Measurements from ENCODE around the gene C1orf159.
"Not testable (repeated sequence)": the region's sequence is repeated elsewhere in the genome, so short reads cannot be mapped to it uniquely, and the experiment has no call there.

Gene C1orf159

GRCh38 chr1:1118876-1119220, 3.0 kb upstream of the C1orf159 start:
- no peak for DNase-seq (ENCODE audit: low read depth in 2 of 2, low spot score in 1 of 2)

- no peak for DNase-seq (ENCODE audit: low read depth in 2 of 2, low spot score in 1 of 2)
Measured at GRCh38 chr1:1118011-1118875, 2.4 kb upstream of the C1orf159 start.

- no peak for DNase-seq (ENCODE audit: low read depth in 2 of 2, low spot score in 1 of 2)
Measured at GRCh38 chr1:1117469-1117831, 1.6 kb upstream of the C1orf159 start.

GRCh38 chr1:1116701-1117468, 996 bp upstream of the C1orf159 start:
- DNase-seq (ENCODE audit: low read depth in 2 of 2, low spot score in 1 of 2), result no peak

GRCh38 chr1:1115136-1115785, 628 bp downstream of the C1orf159 start:
- no peak for DNase-seq (ENCODE audit: low read depth in 2 of 2, low spot score in 1 of 2)

- DNase-seq (ENCODE audit: low read depth in 2 of 2, low spot score in 1 of 2), result no peak
Measured at GRCh38 chr1:1114431-1114830, 1.5 kb downstream of the C1orf159 start.

GRCh38 chr1:1112237-1112985, 3.5 kb downstream of the C1orf159 start:
- DNase-seq (ENCODE audit: low read depth in 2 of 2, low spot score in 1 of 2), result no peak

GRCh38 chr1:1111516-1112236, 4.2 kb downstream of the C1orf159 start:
- DNase-seq (ENCODE audit: low read depth in 2 of 2, low spot score in 1 of 2), result no peak

GRCh38 chr1:1110561-1110971, 5.3 kb downstream of the C1orf159 start:
- no peak for DNase-seq (ENCODE audit: low read depth in 2 of 2, low spot score in 1 of 2)

- DNase-seq (ENCODE audit: low read depth in 2 of 2, low spot score in 1 of 2), result no peak
Measured at GRCh38 chr1:1109743-1110142, 6.1 kb downstream of the C1orf159 start.

GRCh38 chr1:1106510-1107221, 9.2 kb downstream of the C1orf159 start:
- no peak for DNase-seq (ENCODE audit: low read depth in 2 of 2, low spot score in 1 of 2)

- DNase-seq (ENCODE audit: low read depth in 2 of 2, low spot score in 1 of 2), result not testable (repeated sequence)
Measured at GRCh38 chr1:1104152-1104551, 11.7 kb downstream of the C1orf159 start.

GRCh38 chr1:1101503-1101902, 14.4 kb downstream of the C1orf159 start:
- no peak for DNase-seq (ENCODE audit: low read depth in 2 of 2, low spot score in 1 of 2)

GRCh38 chr1:1100296-1100695, 15.6 kb downstream of the C1orf159 start:
- no peak for DNase-seq (ENCODE audit: low read depth in 2 of 2, low spot score in 1 of 2)

- DNase-seq (ENCODE audit: low read depth in 2 of 2, low spot score in 1 of 2), result no peak
Measured at GRCh38 chr1:1099506-1100183, 16.2 kb downstream of the C1orf159 start.

- no peak for DNase-seq (ENCODE audit: low read depth in 2 of 2, low spot score in 1 of 2)
Measured at GRCh38 chr1:1098681-1099421, 17.0 kb downstream of the C1orf159 start.

GRCh38 chr1:1096136-1096535, 19.8 kb downstream of the C1orf159 start:
- not testable (repeated sequence) for DNase-seq (ENCODE audit: low read depth in 2 of 2, low spot score in 1 of 2)

- DNase-seq (ENCODE audit: low read depth in 2 of 2, low spot score in 1 of 2), result no peak
Measured at GRCh38 chr1:1094981-1095380, 20.9 kb downstream of the C1orf159 start.

- DNase-seq (ENCODE audit: low read depth in 2 of 2, low spot score in 1 of 2), result no peak
Measured at GRCh38 chr1:1093610-1093943, 22.3 kb downstream of the C1orf159 start.

Data from stimulated activated CD8-positive, alpha-beta memory T cell treated with anti-CD3 and anti-CD28 coated beads, Interleukin-4, amount 100 ng/mL, for 1 hour (primary cell).